ENCODE data around the gene SLC13A3.
A peak's percentile ranks its signal among the peaks of the same experiment; 100 is the strongest.
"Not testable (repeated sequence)": the region's sequence is repeated elsewhere in the genome, so short reads cannot be mapped to it uniquely, and the experiment has no call there.

Gene SLC13A3

GRCh38 chr20:46681032-46681854 lies 30.0 kb upstream of the SLC13A3 start:
- DNase-seq, result peak; percentile 45

GRCh38 chr20:46680684-46681031 lies 29.4 kb upstream of the SLC13A3 start:
- no peak for DNase-seq

- no peak for DNase-seq
These were observed 27.3 kb upstream of the SLC13A3 start for GRCh38 chr20:46678516-46678915.

GRCh38 chr20:46677608-46678007 lies 26.3 kb upstream of the SLC13A3 start:
- no peak for DNase-seq

DNA sequence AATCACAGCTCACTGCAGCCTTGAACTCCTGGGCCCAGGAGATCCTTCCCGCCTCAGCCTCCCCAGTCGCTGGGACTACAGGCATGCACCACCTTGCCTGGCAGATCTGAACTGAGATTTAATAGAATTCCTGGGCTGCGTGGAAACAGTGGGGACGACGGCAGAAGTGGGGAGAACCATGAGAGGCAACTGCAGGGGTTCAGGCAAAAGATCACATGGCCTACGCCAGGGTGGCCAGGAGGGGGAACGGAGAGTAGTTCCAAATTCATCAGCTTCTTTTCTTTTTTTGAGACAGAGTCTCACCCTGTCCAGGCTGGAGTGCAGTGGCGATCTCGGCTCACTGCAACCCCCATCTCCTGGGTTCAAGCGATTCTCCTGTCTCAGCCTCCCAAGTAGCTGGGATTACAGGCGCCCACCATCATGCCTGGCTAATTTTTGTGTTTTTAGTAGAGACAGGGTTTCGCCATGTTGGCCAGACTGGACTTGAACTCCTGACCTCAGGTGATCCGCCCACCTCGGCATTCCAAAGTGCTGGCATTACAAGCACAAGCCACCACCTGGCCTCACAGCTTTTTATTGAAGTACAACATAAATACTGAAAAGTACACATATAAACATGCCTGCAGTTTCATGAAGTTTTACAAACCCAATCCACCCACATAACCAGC lies 25.5 kb upstream of the SLC13A3 start:
- DNase-seq, result not testable (repeated sequence)

GRCh38 chr20:46674253-46675083 lies 23.2 kb upstream of the SLC13A3 start:
- no peak for DNase-seq

DNA sequence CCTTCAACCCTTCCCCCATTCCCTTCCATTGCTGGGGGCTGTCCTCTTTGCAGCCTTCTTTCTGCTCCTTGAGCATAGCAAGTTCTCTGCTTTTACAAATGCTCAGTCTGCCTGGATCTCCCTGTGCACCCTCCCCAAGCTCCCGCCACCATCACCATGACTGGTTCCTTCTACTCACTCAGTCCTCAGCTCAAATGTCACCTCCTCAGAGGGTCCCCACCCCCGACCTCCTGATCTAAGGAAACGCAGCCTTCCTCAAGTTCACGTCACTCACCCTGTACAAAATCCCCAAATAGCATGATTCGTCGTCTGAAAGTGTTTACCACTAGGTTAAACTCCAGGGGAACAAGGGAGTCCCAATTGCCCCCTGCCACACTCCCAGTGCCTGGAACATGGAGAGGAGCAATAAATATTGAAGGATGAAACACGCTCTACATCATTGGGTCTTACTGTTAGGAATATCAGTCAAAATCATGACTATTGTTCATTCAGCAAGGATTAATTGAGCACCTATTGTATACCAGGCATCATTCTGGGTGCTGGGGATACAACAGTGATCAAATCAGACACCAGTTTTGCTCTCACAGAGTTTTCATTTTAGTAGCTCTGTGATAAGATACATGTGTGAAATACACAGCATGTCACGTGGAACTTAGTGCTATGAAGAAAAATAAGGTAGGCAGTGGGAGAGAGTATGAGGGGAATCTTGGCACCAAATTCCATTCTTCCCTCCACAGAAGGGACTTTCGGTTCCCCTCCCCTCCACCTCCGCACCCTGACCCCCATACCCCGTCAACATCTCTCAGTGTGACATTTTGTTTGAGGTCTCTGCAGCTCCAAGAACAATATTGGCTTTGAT lies 22.4 kb upstream of the SLC13A3 start:
- no peak for DNase-seq

GRCh38 chr20:46672543-46673148 lies 21.4 kb upstream of the SLC13A3 start:
- no peak for DNase-seq

DNA sequence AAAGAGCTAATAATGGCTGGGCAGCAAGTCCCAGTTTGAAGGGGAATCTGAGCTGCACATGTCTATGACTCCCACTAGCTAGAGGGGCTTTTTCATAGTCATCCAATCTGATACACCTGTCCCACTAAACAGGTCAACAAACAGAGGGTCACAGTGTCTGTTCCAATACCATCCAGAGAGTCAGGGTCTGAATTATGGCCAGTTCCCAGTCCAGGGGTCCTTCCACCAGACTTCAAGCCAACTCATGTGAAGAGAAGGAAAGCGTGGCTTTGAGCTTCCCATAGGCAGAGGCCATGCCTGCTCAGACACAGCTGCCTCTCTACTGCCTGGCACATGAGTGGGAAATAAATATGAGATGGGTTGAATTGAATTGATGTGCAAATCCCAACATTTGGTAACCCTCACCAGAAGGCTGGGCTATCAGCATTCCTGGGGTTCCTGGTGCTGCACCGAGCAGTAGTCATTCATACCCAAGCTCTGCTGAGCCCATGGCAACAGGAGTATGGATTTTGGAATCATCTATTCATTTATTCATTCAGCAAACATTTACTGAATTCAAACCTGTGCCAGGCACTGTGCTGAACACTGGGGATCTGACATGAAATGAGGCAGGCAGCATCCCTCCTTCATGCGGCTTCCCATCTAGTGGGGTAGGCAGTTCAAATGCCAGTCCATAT lies 20.7 kb upstream of the SLC13A3 start:
- DNase-seq, result no peak

- no peak for DNase-seq
These were observed 19.6 kb upstream of the SLC13A3 start for GRCh38 chr20:46670585-46671584.

DNA sequence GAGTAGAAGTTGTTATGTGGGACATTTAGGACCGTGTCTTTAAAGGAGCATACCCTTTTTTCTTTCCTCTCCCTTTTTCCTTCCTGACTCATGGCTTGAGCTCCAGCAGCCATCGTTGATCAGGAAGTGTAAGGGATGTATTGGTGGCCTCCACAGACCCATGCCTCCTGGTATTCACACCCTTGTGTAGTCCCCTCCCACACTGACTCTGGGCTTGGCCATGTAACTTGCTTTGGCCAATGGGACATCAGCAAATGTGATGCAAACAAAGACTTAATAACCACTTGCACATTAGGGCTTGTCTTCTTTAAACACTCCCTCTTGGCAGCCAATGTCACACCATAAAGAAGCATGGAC lies 18.9 kb upstream of the SLC13A3 start:
- no peak for DNase-seq

DNA sequence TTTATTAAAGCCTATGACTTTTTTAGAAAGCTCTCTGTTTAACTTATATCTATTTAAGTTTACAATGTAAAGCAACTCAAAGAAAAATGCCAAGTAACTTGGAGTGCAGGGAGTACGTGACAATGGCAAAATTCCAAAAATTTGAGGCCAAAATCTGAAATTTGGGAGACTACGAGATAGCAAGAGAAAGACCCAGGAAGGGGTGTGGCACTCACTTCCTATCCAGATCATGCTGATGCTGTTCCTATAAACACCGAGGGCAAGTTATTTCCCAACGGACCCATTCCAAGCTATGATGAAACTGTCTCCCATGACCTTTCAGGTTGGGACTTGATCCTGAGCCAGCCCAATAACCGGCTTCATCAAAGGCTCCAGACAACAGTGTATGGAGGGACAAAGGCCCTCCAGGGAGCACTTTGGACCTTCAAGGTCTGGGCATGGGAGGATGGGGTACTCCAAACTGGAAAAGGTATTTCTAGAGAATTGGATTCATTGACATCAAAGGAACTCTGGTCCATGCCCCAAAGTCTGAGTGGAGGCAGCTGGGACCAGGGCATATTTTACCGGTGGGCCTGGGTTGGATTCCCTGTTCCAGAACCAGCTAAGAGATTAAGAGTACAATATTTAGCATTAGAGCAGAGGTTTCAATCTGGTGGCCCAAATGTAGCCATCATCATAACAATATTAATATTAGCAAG lies 15.7 kb upstream of the SLC13A3 start:
- DNase-seq, result no peak

GRCh38 chr20:46666306-46666705 lies 15.0 kb upstream of the SLC13A3 start:
- DNase-seq, result no peak

DNA sequence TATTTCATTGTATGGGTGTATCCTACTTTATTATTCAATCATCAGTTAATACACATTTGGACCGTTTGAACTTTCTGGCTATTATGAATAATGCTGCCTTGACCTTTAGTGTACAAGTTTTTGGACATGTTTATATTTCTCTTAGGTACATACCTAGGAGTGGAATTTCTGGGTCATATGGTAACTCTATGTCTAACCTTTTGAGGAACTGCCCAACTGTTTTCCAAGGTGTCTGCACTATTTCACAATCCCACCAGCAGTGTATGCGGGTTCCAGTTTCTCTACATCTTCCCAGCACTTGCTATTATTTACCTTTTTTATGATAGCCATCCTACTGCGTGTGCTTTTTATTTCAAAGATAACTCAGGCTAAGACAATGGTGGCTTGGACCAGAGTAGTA lies 14.3 kb upstream of the SLC13A3 start:
- DNase-seq, result no peak

DNA sequence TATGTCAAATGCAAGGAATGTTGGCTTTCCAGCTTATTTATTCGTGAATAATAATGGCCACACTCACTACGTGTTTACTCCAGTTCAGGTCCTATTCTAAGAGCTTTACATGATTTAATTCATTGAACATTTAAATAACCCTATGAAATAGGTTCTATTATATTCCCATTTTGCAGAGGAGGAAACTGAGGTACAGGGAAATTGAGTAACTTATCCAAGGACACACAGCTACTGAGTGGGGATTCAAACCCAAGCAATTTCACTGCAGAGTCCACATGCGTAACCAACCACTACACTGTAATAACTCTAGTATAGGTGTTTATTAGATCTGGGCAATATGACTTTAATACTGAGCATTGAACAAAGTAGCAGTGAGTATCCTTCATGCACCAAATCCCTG lies 12.3 kb upstream of the SLC13A3 start:
- no peak for DNase-seq

- DNase-seq, result no peak
These were observed 10.4 kb upstream of the SLC13A3 start for GRCh38 chr20:46661659-46662058.

DNA sequence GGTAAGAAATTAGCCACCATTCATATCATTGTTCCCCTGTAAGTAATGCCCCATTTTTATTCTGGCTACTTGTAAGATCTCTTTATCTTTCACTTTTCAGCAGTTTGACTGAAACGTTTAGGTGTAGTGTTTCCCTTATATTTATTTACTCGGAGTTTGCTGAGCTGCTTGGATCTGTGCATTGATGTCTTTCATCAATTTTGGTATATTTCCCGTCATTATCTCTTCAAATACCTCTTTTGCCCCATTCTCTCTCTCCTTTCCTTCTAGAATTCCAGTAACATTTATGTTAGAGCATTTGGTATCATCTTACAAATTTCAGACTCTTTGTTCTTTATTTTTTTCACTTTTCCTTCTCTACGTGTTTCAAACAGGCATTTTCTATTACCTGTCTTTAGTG lies 9.2 kb upstream of the SLC13A3 start:
- no peak for DNase-seq

DNA sequence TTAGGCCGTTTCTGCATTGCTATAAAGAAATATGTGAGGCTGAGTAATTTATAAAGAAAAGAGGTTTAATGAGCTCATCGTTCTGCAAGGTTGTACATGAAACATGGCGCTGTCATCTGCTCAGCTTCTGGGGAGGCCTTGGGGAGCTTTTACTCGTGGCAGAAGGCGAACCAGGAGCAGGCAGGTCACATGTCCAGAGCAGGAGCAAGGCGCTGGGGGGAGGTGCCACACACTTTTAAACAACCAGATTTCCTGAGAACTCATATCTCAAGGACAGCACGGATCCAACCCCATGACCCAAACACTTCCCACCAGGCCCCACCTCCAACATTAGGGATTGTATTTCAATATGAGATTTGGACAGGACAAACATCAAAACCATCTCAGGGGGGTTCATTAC lies 6.4 kb upstream of the SLC13A3 start:
- no peak for DNase-seq

DNA sequence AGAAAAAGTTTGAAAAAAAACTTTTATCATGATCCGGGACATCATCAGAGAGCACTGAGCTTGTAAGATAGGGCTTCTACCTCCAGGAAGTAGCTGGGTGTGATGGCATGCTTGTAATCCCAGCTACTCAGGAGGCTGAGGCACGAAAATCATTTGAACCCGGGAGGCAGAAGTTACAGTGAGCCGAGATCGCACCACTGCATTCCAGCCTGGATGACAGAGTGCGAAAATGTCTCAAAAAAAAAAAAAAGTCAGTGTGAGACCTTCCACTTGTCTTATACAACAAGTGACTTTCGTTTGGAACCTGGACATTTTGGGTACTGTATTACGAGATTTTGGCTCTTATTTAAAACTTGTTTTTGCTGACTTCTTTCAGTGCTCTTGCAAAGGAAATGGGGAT lies 5.9 kb upstream of the SLC13A3 start:
- DNase-seq, result no peak

DNA sequence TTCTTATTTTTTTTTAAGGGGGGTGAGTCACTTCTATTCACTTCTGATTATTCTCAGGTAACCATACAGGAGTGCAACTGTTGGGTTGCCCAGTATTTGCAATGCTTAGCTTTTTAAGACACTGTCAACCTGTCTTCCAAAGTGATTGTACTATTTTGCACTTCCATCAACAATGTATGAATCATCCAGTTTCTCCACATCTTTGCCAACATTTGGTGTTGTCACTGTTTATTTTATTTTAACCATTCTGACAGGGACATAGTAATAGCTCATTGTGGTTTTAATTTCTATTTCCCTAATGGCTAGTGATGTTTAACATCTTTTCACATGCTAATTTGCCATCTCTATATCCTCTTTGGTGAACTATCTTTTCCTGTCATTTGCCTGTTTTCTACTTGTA lies 1.4 kb upstream of the SLC13A3 start:
- DNase-seq, result no peak

Data from kidney glomerular epithelial cell (primary cell).